Mammary epithelial cell (primary cell): ENCODE data around the gene IL24.
A peak's percentile ranks its signal among the peaks of the same experiment; 100 is the strongest.

Experiments
- CTCF ChIP-seq, 2 donors: IDR thresholded peaks in 1 of 2; conservative IDR thresholded peaks in 1 of 2; 2 replicates each; pipeline ENCODE4 v1.5.1; 2011 to 2012; ENCODE audit warnings: inconsistent platforms in 2 of 2, low read length in 2 of 2, mild to moderate bottlenecking in 2 of 2, control low read depth in 1 of 2, low read depth in 1 of 2; ENCODE audit not compliant: insufficient read depth in 1 of 2; ENCODE audit errors: extremely low read depth in 1 of 2
- EZH2 ChIP-seq: IDR thresholded peaks from 2 replicates; pipeline ENCODE4 v1.6.1; 2012; ENCODE audit warnings: low read length, inconsistent platforms, borderline replicate concordance

DNA sequence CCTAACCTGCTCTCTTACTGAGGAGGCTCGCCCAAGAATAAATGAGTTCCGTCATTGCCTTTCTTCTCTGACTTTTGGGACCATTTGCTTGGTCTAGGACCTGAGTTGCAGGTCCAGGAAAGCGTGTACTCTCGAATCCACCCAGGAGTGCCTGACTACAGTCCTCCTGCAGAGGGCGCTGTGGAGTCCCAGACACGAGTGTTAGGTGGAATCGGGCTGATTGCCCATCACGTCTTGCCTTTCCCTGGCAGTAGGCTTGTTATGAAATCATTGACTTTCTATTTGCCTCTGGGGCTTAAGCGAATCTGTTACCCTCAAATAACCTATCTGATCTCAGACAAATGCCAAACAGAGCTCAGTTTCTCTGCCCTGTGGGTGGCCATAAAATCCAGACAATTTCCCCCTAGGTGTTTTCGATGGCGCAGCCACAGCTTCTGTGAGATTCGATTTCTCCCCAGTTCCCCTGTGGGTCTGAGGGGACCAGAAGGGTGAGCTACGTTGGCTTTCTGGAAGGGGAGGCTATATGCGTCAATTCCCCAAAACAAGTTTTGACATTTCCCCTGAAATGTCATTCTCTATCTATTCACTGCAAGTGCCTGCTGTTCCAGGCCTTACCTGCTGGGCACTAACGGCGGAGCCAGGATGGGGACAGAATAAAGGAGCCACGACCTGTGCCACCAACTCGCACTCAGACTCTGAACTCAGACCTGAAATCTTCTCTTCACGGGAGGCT lies 32.1 kb upstream of the IL24 start, which contains the start of gene IL20:
- peak; percentile 98 to 99 for TF ChIP-seq CTCF (conservative IDR thresholded peaks at IDR 0.05 in 1 of 2, IDR thresholded peaks at IDR 0.05 in 1 of 2; ENCODE audit: extremely low read depth in 1 of 2, insufficient read depth in 1 of 2, low read depth in 1 of 2, low read length in 2 of 2)
- TF ChIP-seq EZH2 = no peak
